IMR-90 (cell line): ENCODE data around the gene EPHB1. TPM values are rescaled to one million over a fixed set of nuclear protein-coding genes. Genes with fewer than 3 reads are reported as not detected.

Experiments used
- ATAC-seq: fragments of 200-7000 bp; cut with Tn5 transposase; 2 replicates; pipeline ENCODE4 v1.9.1; 2020; ENCODE audit warnings: low read depth, mild to moderate bottlenecking, moderate library complexity
- BruUV-seq: library from RNA; stranded (reverse); fragments of 400-500 nt; replicated peaks from 2 replicates; lab custom pipeline; 2021; lab: Mats Ljungman, UMichigan
- CTCF ChIA-PET: fragments of 300-600 bp; formaldehyde crosslinking; extraction: SDS; loops from one replicate; lab custom pipeline; 2021; ENCODE audit warnings: antibody characterized with exemption; lab: Yijun Ruan, JAX
- POLR2A ChIA-PET: fragments of 300-600 bp; sonication (Branson Sonifier 250); formaldehyde crosslinking; loops from one replicate; lab custom pipeline; 2022; ENCODE audit warnings: antibody characterized with exemption; ENCODE audit not compliant: unreplicated experiment; lab: Charles Lee
- DNase-seq: peaks from one replicate; pipeline ENCODE4 v3.0.0; 2013
- H2AFZ ChIP-seq: replicated peaks from 2 replicates; pipeline ENCODE3; 2013; ENCODE audit warnings: low read length, mild to moderate bottlenecking; ENCODE audit not compliant: poor library complexity
- H2AK5ac ChIP-seq: 2 replicates; pipeline ENCODE4 v1.6.1; 2013; ENCODE audit warnings: low read depth, low read length, inconsistent platforms
- H2AK9ac ChIP-seq: replicated peaks from 2 replicates; pipeline ENCODE3; 2013; ENCODE audit warnings: mild to moderate bottlenecking, low read depth, low read length, moderate library complexity; ENCODE audit not compliant: poor library complexity
- H2BK120ac ChIP-seq: 2 replicates; pipeline ENCODE4 v1.6.1; 2013; ENCODE audit warnings: low read depth, low read length, inconsistent platforms
- H2BK15ac ChIP-seq: 3 replicates; pipeline ENCODE4 v1.6.1; 2013; ENCODE audit warnings: low read depth, low read length, inconsistent platforms
- H2BK20ac ChIP-seq: 2 replicates; pipeline ENCODE4 v1.6.1; 2013; ENCODE audit warnings: low read depth, mild to moderate bottlenecking, inconsistent platforms, low read length, moderate library complexity
- H2BK5ac ChIP-seq: 2 replicates; pipeline ENCODE4 v1.6.1; 2013; ENCODE audit warnings: mild to moderate bottlenecking, low read depth, low read length, inconsistent platforms; ENCODE audit not compliant: poor library complexity, severe bottlenecking
- H3K14ac ChIP-seq: replicated peaks from 2 replicates; pipeline ENCODE4 v1.6.1; 2013; ENCODE audit warnings: low read depth, low read length, inconsistent platforms
- H3K18ac ChIP-seq: 2 replicates; pipeline ENCODE4 v1.6.1; 2013; ENCODE audit warnings: low read depth, low read length, control low read depth
- H3K23ac ChIP-seq: 2 replicates; pipeline ENCODE4 v1.6.1; 2013; ENCODE audit warnings: low read depth, low read length, inconsistent platforms
- H3K27ac ChIP-seq: 2 replicates; pipeline ENCODE4 v1.5.1; 2013; ENCODE audit warnings: mild to moderate bottlenecking, control low read depth, low read length; ENCODE audit not compliant: insufficient read depth
- H3K27me3 ChIP-seq: 2 replicates; pipeline ENCODE4 v1.6.1; 2013; ENCODE audit warnings: low read length; ENCODE audit not compliant: control insufficient read depth, insufficient read depth
- H3K36me3 ChIP-seq: 2 replicates; pipeline ENCODE4 v1.6.1; 2013; ENCODE audit warnings: low read length, mixed read lengths; ENCODE audit not compliant: control insufficient read depth, insufficient read depth
- H3K4ac ChIP-seq: 2 replicates; pipeline ENCODE4 v1.6.1; 2013; ENCODE audit warnings: low read depth, low read length, inconsistent platforms
- H3K4me1 ChIP-seq: 2 replicates; pipeline ENCODE4 v1.6.1; 2013; ENCODE audit warnings: low read length, mixed read lengths; ENCODE audit not compliant: control insufficient read depth, insufficient read depth
- H3K4me2 ChIP-seq: 2 replicates; pipeline ENCODE4 v1.6.1; 2013; ENCODE audit warnings: low read depth, mild to moderate bottlenecking, control low read depth, low read length, moderate library complexity
- H3K4me3 ChIP-seq: 2 replicates; pipeline ENCODE4 v1.5.1; 2013; ENCODE audit warnings: low read depth, mild to moderate bottlenecking, control low read depth, low read length, moderate library complexity; ENCODE audit not compliant: insufficient read depth
- H3K56ac ChIP-seq: 2 replicates; pipeline ENCODE4 v1.6.1; 2013; ENCODE audit warnings: low read length, inconsistent platforms; ENCODE audit not compliant: insufficient read depth; ENCODE audit errors: extremely low read depth
- H3K79me1 ChIP-seq, 2 experiments: 2 replicates each; pipeline ENCODE4 v1.6.1; 2013; ENCODE audit warnings: low read length in 2 of 2, inconsistent platforms in 1 of 2, low read depth in 1 of 2
- H3K9ac ChIP-seq: 2 replicates; pipeline ENCODE4 v1.6.1; 2013; ENCODE audit warnings: low read depth, low read length, control low read depth
- H3K9me1 ChIP-seq: 2 replicates; pipeline ENCODE4 v1.6.1; 2013; ENCODE audit warnings: low read length, inconsistent platforms; ENCODE audit not compliant: insufficient read depth
- H3K9me3 ChIP-seq: 2 replicates; pipeline ENCODE4 v1.6.1; 2013; ENCODE audit warnings: low read length; ENCODE audit not compliant: control insufficient read depth, insufficient read depth
- H4K20me1 ChIP-seq: 2 replicates; pipeline ENCODE4 v1.6.1; 2013; ENCODE audit warnings: low read length, inconsistent platforms; ENCODE audit not compliant: insufficient read depth
- H4K5ac ChIP-seq: 2 replicates; pipeline ENCODE4 v1.6.1; 2013; ENCODE audit warnings: mild to moderate bottlenecking, low read depth, low read length, control low read depth
- H4K8ac ChIP-seq, 2 experiments: 2 replicates each; pipeline ENCODE4 v1.6.1; 2013; ENCODE audit warnings: low read depth in 2 of 2, low read length in 2 of 2, control low read depth in 1 of 2, inconsistent platforms in 1 of 2
- H4K91ac ChIP-seq: 2 replicates; pipeline ENCODE4 v1.6.1; 2013; ENCODE audit warnings: low read depth, low read length, inconsistent platforms; ENCODE audit not compliant: insufficient read depth
- MAFK ChIP-seq: IDR thresholded peaks from 2 replicates; pipeline ENCODE4 v1.6.1; 2012; ENCODE audit warnings: low read depth, low read length, improper control_type of control experiment
- SMC3 ChIP-seq: fragments of 150-350 bp; IDR thresholded peaks from 2 replicates; pipeline ENCODE4 v1.6.1; 2016; ENCODE audit warnings: low read depth, mild to moderate bottlenecking, antibody characterized with exemption, low read length, moderate library complexity
- dilution Hi-C: fragments of 300-500 bp; cut with HindIII; formaldehyde crosslinking; loops from one replicate; pipeline ENCODE4 v1.14.3; 2018; ENCODE audit warnings: low sequenced_read_pairs; ENCODE audit not compliant: unreplicated experiment
- in situ Hi-C: fragments of 300-500 bp; cut with MboI; formaldehyde crosslinking; loops from 3 replicates; pipeline ENCODE4 v1.14.3; 2019; ENCODE audit warnings: low sequenced_read_pairs, inconsistent platforms, mixed read lengths
- intact Hi-C: fragments of 100-400 bp; cut with micrococcal nuclease; formaldehyde crosslinking; loops from 2 replicates; pipeline ENCODE4 v1.10.0; 2022
- polyA plus RNA-seq, 3 experiments: library from polyadenylated mRNA; depleted of rRNA; stranded (reverse); fragments of >200 nt; gene quantifications; 2 replicates each; pipeline ENCODE4 v1.2.3, GENCODE V29; 2012; ENCODE audit warnings: low replicate concordance in 1 of 3
- total RNA-seq: library from RNA; depleted of rRNA; stranded (reverse); fragments of >200 nt; gene quantifications from 2 replicates; pipeline ENCODE4 v1.2.3, GENCODE V29; 2012
- TF ChIP-seq, protein P1 (sequence below): fragments of 150-350 bp; IDR thresholded peaks from 2 replicates; pipeline ENCODE4 v1.6.1; 2017; ENCODE audit warnings: mild to moderate bottlenecking, antibody characterized with exemption, low read length, low read depth

The EPHB1 gene
- total and polyA plus RNA-seq, 2 of the 4 experiments (the other 2 are of a cell fraction): 0.17 to 0.36 TPM

DNA sequence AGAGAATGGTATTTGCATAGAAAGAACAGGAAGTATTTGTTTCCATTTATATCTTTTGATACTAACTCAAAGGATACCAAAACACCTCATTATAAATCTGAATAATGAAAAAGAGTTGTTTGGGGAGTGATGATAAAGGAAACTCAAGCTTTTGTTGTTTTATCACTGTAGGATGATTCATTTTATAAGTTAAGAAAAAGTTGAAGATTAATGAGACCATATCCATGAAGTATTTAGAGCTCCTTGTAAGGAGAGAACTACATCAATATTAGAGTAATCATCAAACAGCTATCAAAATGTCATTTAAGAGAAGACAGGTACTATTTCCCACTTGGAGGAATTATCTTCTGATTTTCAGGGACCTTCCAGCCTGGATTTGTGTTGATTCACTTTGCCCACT, 92.5 kb downstream of the EPHB1 start:
- Histone ChIP-seq H3K9me1 (no peaks in the 10 kb centered on the region), H4K91ac (no peak overlapping the region), H2AK5ac (no peak overlapping the region), H2AFZ (no peak overlapping the region), H3K79me1 (no peaks in the 10 kb centered on the region), H3K36me3 (no peaks in the 10 kb centered on the region), H3K56ac (no peak overlapping the region), H4K20me1 (no peaks in the 10 kb centered on the region), H3K14ac (no peak overlapping the region), H3K18ac (no peak overlapping the region), H2BK20ac (no peak overlapping the region), H3K27ac (no peak overlapping the region), H2AK9ac (no peak overlapping the region), H2BK5ac (no peak overlapping the region), H4K5ac (no peak overlapping the region), H3K4me1 (no peaks in the 10 kb centered on the region), H3K4me2 (no peak overlapping the region), H3K9me3 (no peaks in the 10 kb centered on the region), H3K4me3 (no peak overlapping the region), H3K23ac (no peak overlapping the region), H3K27me3 (no peaks in the 10 kb centered on the region), H2BK120ac (no peak overlapping the region), H3K9ac (no peak overlapping the region), H4K8ac (no peak overlapping the region), H3K4ac (no peak overlapping the region), H2BK15ac (no peak overlapping the region)
- BruUV-seq: no TSS peak
- dilution Hi-C loops (no loop called here), in situ Hi-C loops (no loop called here), intact Hi-C loops (no loop called here)
- TF ChIP-seq MAFK: no peak
- TF ChIP-seq SMC3: no peak
- TF ChIP-seq, protein P1, sequence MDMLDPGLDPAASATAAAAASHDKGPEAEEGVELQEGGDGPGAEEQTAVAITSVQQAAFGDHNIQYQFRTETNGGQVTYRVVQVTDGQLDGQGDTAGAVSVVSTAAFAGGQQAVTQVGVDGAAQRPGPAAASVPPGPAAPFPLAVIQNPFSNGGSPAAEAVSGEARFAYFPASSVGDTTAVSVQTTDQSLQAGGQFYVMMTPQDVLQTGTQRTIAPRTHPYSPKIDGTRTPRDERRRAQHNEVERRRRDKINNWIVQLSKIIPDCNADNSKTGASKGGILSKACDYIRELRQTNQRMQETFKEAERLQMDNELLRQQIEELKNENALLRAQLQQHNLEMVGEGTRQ: no peak
- ChIA-PET CTCF (no interaction called here), POLR2A (no interaction called here)
- no peak for DNase-seq
- ATAC-seq: no peak
